ENCODE measurements around the gene FGD5. TPM values are rescaled to one million over a fixed set of nuclear protein-coding genes. Genes with fewer than 3 reads are reported as not detected.

FGD5 gene
- total RNA-seq, 1 donor from 2014 or later = 16.3 TPM

DNA sequence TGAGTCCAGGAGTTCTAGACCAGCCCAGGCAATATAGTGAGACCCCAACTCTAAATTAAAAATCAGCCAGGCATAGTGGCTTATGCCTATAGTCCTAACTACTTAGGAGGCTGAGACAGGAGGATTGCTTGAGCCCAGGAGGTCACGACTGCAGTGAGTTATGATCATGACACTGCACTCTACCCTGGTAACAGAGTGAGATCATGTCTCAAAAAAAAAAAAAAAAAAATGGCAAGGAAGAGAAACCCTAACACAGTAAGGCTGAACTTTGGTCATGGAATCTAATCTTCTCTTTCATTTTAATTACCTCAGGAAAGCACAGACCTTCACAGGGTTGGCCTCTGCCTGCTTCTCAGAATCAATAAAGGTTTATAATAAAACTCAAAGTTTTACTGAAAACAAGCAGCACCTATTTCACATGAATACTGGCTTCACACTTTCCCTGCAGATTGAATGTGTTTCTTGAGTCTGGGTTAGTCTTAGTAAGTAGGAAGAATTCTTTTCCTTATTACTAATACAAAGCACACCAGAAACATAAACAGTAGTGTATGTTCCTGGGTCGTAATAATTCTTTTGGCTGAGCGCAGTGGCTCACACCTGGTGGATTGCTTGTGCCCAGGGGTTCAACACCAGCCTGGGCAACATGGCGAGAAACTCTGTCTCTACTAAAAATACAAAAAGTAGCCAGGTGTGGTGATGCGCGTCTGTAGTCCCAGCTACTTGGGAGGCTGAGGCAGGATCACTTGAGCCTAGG is 117.0 kb downstream of the FGD5 start:
- ATAC-seq (no peak), DNase-seq (no peak)
- intact Hi-C loops (cut with micrococcal nuclease) = no loop called here

DNA sequence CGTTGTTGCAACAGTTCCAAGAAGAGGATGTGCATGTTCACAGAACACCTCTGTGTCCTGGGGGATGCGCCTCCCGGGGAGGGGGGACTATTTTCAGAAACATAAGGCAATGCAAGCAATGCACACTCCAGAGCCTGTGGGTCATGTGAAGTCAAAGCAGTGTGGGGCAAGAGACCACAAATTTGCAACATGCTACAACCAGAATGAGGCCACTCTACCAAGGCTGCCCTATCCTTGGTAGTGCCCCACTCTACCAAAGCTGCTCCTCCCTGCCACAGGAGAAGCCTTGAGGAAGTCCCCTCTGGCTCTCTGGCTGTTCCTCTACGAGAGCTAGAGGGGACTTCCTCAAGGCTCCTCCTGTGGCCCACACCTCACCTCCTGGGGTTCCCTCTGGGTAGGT is 120.2 kb downstream of the FGD5 start:
- intact Hi-C loops (cut with micrococcal nuclease) = no loop called here

DNA sequence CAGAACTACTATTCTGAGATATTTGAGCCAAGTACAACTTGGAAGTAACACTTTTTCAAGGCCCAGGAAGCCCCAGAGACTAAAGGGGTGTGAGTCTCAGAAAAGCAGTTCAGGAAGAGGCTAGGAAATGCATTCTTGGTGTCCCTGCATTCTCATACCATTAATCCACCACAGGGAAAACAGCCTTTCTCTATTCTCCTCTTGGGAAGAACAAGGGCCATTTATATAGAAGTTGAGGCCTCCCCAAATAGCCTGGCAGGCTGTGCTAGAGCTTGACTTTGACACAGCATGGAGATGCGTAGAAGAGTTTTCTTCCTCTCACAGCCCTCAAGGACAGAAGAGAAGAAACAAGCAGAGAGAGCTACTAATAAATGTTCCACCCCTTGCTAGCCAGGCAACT is 123.1 kb downstream of the FGD5 start:
- intact Hi-C loops (cut with micrococcal nuclease) = no loop called here

More for the DNA sequence above, 120.2 kb downstream of the FGD5 start:
- ATAC-seq (no peak), DNase-seq (no peak)

DNA sequence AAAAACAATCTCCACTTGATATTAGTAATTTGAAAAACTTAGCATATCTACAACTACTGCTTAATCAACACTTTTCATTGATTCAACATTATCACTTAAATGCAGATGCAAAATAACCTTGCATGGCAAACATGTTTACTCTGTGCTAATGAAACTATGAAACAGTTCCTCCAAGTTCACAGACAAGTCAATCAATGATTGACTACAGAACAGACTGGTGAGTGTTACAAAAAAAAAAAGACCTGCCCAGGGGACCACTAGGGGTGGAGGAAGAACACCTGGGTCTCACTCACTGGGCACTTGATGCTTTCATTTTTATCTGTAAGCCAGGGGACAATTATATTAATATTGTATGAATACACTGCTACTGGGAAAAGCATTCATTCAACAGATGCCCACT is 124.3 kb downstream of the FGD5 start:
- ATAC-seq = no peak
- intact Hi-C loops (cut with micrococcal nuclease) = no loop called here
- DNase-seq = no peak

More for the DNA sequence above, 123.1 kb downstream of the FGD5 start:
- ATAC-seq (peak; percentile 9), DNase-seq (no peak)

DNA sequence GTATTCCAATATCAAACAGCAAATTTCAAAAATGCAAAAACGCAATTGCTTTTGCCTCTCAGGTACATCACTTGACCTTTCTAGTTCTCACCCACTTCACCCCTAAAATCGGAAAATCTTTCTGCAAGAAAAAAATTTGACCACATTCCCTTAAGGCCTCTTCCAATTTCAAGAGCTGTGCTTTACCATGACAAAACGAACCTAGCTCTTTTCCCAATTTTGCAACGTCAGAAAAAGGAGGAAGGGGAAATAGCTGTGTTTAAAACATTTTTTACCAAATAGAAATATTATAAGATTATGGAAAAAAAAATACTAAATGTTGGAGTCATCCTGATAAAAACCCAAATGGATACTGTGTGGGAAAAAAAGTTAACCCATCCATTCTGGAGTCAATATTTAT is 127.5 kb downstream of the FGD5 start:
- intact Hi-C loops (cut with micrococcal nuclease) = no loop called here
- DNase-seq (no peak), ATAC-seq (no peak)

DNA sequence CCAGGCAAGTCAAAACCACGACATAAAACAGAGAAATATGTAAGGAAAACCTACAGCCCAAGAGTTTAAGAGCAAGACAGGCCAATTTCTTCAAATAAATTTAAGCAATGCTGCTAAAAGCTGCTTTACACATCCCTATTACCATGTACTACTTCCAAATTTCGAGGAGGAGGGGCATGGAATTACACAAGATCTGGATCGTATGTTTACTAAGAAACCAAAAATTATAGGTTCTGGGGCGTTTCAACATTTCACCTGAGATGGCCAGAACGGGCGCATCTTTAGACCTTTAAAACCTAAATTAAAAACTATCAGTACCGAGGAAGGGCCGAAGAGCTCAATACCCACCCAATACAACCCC is 128.0 kb downstream of the FGD5 start:
- no peak for ATAC-seq
- no peak for DNase-seq
- intact Hi-C loops (cut with micrococcal nuclease) = no loop called here

DNA sequence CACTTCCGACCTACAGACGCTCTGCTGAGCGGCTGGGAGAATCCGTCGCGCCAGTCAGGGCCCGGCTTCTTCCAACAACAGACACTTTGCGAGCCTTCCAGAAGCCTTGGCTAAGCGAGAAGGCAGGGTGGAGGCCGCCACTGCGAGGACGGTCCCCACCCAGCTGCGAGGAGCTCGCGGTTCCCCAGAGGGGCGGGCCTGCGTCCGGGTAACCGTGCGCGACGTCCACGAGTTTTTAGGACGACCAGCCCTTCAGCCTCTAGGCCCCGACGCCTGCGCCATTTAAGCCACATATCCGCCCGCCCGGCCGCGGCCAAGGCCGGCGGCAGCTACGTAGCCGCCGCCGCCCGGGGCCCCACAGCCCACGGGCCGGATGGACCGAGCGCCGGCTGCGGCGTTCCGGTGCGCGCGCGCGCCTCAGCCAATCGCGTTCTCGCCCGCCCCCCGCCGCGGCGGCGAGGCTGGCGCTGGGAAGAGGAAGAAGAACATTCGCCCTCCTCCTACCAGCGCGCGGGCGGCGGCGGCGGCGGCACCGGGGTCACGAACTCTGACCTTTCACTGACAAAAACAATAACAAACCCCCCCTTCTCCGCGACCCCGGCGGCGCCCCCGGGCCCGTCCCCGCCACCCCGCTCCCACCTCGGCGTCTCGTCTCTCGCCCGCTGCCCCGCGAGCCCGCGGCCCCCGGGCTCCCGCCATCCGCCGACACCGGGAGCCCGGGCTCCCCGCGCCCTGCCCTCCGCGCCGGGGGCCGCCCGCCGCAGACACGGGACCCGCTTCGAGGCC is 128.5 kb downstream of the FGD5 start, which contains the start of gene NR2C2:
NR2C2 (plus strand) TSS at position 484 of the 786 bp plus-strand sequence. CDS start 56,332 bp downstream, outside the sequence.
- intact Hi-C loops (cut with micrococcal nuclease) = no loop called here
- DNase-seq = peak; percentile 94
- peak; percentile 74 for ATAC-seq

DNA sequence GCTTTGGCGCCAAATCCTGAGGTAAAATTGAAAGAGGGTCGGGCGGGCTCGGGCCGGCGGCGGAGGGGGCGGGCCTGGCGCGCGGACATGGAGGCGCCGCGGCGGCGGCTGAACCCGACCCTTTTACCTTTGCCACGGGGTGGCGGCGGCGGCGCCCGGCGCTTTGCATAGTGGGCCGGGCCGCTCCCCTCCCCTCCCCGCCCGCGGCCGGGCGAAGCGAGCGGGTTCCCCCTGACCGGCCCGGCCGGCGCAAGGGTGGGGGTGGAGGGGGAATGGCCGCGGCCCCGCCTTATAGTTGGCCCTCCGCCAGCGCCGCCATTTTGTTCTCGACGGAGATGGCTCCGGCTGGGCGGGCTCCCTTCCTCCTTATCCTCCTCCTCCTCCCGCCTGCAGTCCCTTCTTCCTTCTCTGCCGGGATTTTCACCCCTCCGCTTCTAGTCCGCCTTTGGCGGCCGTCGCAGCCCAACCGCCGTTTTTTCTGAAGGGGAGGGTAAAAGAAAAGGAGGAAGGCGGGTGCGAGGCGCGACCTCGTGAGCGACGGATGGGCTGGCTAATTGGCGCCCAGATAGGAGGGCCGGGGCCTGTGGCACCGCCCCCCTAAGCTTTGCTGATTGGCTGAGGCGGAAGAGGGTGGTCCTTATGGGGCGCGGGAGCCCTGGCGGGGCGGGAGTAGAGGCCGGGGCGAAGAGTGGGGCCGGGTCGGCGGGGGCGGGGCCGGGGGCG is 129.3 kb downstream of the FGD5 start:
- ATAC-seq = peak; percentile 97
- peak; percentile 98 for DNase-seq
- intact Hi-C loops (cut with micrococcal nuclease) = no loop called here

DNA sequence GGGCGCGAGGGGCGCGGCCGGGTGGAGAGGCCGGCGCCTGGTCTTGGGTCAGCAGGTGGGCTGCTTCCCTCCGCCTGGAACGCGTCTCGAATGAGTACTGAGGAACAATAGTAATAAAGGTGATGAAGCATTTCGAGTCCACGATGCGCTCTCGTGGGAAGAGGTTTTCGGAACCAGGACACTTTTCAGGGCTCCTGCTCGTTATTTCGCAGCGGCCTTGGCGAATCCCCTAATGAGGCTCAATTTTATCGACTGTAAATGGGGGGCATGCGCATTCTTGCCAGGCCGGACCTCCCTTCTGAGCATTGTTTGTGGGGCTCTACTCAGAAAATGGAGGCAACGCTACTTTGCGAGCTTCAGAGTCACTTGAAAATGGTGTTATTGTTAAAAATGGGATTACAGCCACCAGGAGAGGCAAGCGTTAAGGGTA is 129.9 kb downstream of the FGD5 start:
- intact Hi-C loops (cut with micrococcal nuclease) = no loop called here
- ATAC-seq (no peak), DNase-seq (no peak)

DNA sequence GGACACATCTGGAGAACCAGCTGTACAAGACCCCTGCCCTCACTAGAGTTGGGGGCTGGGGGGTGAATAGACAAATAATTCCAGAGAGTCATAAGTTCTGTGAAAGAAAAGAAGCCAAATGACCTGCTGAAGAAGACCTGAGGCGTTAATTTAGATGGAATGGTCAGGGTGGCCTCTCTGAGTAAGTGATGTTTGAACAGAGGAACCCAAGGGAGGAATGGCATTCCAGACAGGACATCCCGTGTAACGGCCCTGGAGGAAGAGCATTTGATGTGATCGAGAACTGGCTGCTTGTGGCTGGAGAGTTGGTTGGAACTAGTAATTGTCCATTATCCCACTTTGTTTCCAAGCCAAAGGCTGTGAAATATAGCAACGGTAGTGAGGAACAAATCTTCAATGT is 130.4 kb downstream of the FGD5 start:
- intact Hi-C loops (cut with micrococcal nuclease) = no loop called here
- DNase-seq = no peak
- ATAC-seq = no peak

DNA sequence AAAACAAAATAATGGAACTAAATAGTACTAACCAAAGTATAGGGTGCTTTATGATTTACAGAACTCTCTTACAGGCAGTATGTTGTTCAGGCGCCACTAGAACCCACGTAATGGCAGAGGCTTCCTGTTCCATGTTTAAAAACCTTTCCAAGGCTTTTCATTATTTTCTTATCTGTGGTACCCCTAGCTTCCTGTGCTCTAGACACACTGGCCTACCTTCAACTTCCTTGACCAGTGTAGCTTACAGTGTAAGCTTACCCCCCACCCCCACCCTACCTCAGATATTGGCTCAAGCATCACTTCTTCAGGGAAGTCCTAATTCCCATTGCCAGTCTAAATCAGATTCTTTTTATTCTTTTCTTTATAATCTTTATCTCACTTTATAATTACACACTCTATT is 131.5 kb downstream of the FGD5 start:
- DNase-seq (no peak), ATAC-seq (no peak)
- intact Hi-C loops (cut with micrococcal nuclease) = no loop called here

DNA sequence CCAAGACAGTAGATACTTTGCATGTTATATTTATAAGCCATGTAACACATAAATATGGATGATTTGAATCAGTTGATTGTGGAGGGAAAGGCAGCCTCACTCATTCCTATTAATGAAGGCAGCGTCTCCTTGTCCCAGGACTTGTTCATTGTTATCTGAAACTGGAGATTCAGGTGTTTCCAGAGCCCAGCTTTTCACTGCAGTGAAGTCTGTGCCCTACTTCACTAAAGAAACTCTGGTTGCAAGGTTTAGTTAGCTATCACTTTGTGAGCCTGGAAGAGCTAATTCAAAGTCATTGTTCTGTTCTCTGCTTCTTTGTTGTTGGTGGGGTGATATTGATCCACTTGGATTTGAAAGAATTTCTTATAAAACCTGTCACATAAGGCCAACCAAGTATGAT is 138.4 kb downstream of the FGD5 start:
- no peak for DNase-seq
- no peak for ATAC-seq
- intact Hi-C loops (cut with micrococcal nuclease) = no loop called here

DNA sequence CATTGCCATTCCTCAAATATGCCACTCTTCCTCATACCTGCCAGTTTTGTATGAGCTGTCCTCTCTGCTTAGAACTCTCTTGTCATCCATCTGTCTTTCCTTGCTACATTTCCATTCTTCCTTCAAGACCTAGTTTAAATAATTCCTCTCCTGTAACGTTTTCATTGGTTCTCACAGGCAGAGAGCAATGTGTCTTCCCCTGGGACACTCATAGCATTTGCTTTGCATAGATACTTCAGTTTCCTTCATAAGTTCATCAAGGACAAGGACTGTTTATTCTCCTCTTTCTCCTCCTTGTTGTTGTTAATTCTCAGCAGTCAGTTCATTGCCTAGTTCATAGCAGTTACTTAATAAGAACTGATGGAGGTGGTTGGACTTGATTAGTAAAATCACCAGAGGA is 139.2 kb downstream of the FGD5 start:
- intact Hi-C loops (cut with micrococcal nuclease) = no loop called here

DNA sequence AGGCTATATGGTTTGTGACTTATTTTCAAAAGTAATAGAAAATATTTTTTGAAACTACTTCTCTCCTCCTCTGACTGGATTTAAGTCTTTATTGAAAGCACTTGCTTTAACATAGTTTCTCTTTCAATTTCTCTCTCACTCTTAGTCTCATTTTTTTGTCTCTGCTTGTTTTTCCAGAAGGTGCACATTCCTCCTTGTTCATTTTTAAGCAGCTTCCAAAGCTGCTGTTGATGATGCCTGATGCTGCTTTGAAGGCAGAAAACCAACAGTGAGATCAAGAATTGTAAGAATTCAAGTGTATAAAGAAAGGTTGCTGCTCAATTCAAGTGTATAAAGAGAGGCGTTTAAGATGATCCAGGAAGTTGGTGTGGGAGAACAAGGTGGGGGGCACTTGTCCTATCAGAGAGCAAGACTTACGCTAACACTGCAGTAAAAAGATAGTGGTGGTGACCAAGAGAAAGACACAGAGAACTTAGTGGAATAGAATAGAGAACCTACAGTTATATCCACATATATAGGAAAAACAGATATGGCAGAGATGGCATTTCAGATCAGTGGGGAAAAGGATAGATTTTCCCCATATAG is 140.7 kb downstream of the FGD5 start:
- intact Hi-C loops (cut with micrococcal nuclease) = no loop called here
- DNase-seq (no peak), ATAC-seq (no peak)

More for the DNA sequence above, 139.2 kb downstream of the FGD5 start:
- DNase-seq = no peak
- no peak for ATAC-seq

DNA sequence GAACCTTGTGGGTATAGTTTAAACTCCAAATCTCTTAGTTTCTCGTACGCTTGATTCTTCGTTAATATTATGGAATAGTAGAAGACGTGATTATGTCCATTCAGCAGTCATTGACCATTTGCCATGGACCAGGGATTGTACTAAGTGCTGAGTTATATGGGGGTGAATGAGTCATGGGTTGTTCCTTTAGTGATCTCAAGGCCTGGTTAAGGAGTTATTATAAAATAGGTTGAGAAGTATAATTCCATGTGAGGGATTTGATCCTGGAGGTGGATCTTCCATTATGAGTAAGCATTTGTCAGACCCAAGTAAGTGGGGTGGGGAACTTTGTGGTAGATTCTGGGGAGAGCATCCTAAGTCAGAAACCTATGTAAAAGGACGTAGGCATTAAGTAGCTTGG is 144.0 kb downstream of the FGD5 start:
- no peak for ATAC-seq
- intact Hi-C loops (cut with micrococcal nuclease) = no loop called here
- DNase-seq = no peak

DNA sequence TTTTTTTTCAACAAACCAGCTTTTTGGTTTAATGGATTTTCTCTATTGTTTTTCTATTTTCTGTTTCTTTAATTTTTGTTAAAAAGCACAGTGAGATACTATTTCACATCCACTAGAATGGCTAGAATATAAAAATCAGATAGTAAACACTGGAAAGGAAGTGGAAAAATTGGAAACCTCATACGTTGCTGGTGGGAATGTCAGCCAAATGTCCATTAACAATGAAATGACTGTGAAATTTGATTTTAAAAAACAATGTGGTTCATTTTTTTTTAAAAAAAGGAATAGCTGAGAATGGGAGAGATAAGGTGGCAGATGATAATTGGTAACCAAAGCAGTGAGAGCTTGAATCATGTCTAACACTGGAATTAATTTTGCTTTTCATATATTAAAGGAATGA is 148.5 kb downstream of the FGD5 start:
- no peak for ATAC-seq
- no peak for DNase-seq
- intact Hi-C loops (cut with micrococcal nuclease) = no loop called here

DNA sequence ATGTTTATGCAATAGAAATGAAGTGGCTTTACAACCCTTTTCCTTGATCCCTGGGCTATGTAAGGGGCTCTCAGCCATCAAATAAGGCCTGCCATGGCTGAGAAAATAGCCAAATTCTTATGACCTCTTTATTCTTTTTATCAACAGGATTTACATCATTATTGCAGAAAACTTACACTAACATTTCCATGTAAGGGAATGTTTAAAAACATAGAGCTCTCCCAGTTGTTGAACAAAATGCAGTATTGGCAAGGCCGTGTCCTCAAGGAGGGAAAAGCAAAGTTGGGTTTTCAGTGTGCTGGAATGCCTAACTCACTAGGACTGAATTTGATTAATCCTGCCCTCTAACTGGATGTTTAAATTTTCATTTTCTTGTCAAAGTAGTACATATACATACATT is 150.9 kb downstream of the FGD5 start:
- DNase-seq (no peak), ATAC-seq (no peak)
- intact Hi-C loops (cut with micrococcal nuclease) = no loop called here

DNA sequence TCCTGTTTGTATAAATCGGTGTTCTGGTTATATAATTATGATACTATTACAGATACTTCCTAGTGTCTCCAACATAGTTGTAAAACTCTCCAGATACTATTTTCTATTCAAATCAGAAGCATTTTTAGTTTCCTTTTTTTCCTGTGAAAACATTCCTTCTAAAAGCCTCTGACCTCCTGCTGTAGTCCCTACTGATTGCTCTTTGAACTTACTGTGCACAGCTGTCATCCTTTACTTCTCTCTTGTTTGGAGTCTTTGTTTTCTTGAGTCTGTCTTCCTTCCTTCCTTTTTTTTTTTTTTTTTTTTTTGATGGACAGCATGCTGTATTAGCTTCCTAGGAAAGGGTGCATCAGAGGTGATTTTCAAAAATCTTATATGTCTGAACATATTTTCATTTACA is 157.6 kb downstream of the FGD5 start:
- intact Hi-C loops (cut with micrococcal nuclease) = no loop called here
- no peak for DNase-seq
- ATAC-seq = peak; percentile 31

DNA sequence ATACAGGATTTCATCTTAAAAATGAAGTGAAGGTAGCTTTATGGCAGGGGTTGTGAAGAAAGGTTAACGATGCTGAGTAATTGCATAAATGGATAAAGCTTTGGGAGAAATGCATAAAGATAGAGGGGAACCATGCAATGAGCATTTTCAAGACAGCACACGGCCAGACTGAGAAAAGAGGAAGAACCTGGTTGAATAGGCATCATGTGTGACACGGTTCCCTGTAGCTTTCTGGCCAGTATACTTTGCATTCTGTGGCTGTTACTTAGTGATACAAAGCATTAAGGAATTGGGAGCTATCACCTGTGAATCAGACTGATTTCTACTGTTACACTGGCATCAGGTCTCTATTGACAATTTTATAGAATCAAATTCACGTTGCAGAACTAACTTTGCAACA is 161.9 kb downstream of the FGD5 start:
- DNase-seq = no peak
- ATAC-seq = no peak
- intact Hi-C loops (cut with micrococcal nuclease) = no loop called here
